SK-N-SH (cell line): ENCODE data around the gene APBB2. TPM values are rescaled to one million over a fixed set of nuclear protein-coding genes. Genes with fewer than 3 reads are reported as not detected.
"Not testable (repeated sequence)": the region's sequence is repeated elsewhere in the genome, so short reads cannot be mapped to it uniquely, and the experiment has no call there.

Source experiments
- CTCF ChIA-PET: fragments of 300-600, 350-600 bp; formaldehyde crosslinking; extraction: SDS; loops from one replicate; lab custom pipeline; 2021; lab: Yijun Ruan, JAX
- POLR2A ChIA-PET: fragments of 350-600 bp; sonication (Branson Sonifier 250); formaldehyde crosslinking; extraction: SDS; loops from one replicate; lab custom pipeline; 2020; ENCODE audit warnings: antibody characterized with exemption, inconsistent platforms; lab: Yijun Ruan, JAX
- DNase-seq: peaks from one replicate; pipeline ENCODE4 v3.0.0; 2012
- H2AFZ ChIP-seq: fragments of 200-600 bp; sonication (generic); 2 replicates; pipeline ENCODE4 v1.8.1; 2016; ENCODE audit warnings: antibody characterized with exemption, mild to moderate bottlenecking, low read depth
- H3F3A ChIP-seq: fragments of 200-600 bp; sonication (generic); replicated peaks from 2 replicates; pipeline ENCODE3; 2016; ENCODE audit warnings: antibody characterized with exemption, mild to moderate bottlenecking; ENCODE audit not compliant: insufficient read depth
- H3K27ac ChIP-seq, 2 experiments: fragments of 200-500 bp in 1 of 2; fragments of 200-600 bp in 1 of 2; sonication (Bioruptor generic) in 1 of 2; sonication (generic), shearing (Covaris generic) in 1 of 2; 2 replicates each; pipeline versions ENCODE4 v1.5.1 to v1.6.1; 2014 to 2016; ENCODE audit warnings: low read depth in 2 of 2, inconsistent platforms in 1 of 2, low read length in 1 of 2, mild to moderate bottlenecking in 1 of 2, mixed read lengths in 1 of 2
- H3K27me3 ChIP-seq: fragments of 200-600 bp; sonication (generic), shearing (Covaris generic); 2 replicates; pipeline ENCODE4 v1.6.1; 2016; ENCODE audit warnings: mixed run types; ENCODE audit not compliant: insufficient read depth
- H3K36me3 ChIP-seq, 2 experiments: fragments of 200-500 bp in 1 of 2; fragments of 200-600 bp in 1 of 2; sonication (Bioruptor generic) in 1 of 2; sonication (generic) in 1 of 2; replicated peaks in 1 of 2; 2 replicates each; pipeline versions ENCODE3 to v1.5.1; 2014 to 2016; ENCODE audit warnings: low read length in 1 of 2, mild to moderate bottlenecking in 1 of 2; ENCODE audit not compliant: insufficient read depth in 2 of 2, control insufficient read depth in 1 of 2
- H3K4me1 ChIP-seq, 2 experiments: fragments of 200-500 bp in 1 of 2; fragments of 200-600 bp in 1 of 2; sonication (Bioruptor generic) in 1 of 2; sonication (generic), shearing (Covaris generic) in 1 of 2; 2 replicates each; pipeline versions ENCODE4 v1.5.1 to v1.6.1; 2014 to 2016; ENCODE audit warnings: low read depth in 1 of 2, low read length in 1 of 2, mixed run types in 1 of 2; ENCODE audit not compliant: insufficient read depth in 2 of 2, control insufficient read depth in 1 of 2
- H3K4me2 ChIP-seq: fragments of 200-600 bp; sonication (generic), shearing (Covaris generic); 2 replicates; pipeline ENCODE4 v1.6.1; 2017; ENCODE audit warnings: mixed run types
- H3K4me3 ChIP-seq, 2 experiments: fragments of 200-500 bp in 1 of 2; fragments of 200-600 bp in 1 of 2; sonication (Bioruptor generic) in 1 of 2; sonication (generic), shearing (Covaris generic) in 1 of 2; 2 replicates each; pipeline versions ENCODE4 v1.5.1 to v1.8.1; 2014 to 2016; ENCODE audit warnings: low read depth in 2 of 2, inconsistent platforms in 1 of 2, low read length in 1 of 2, mild to moderate bottlenecking in 1 of 2, mixed read lengths in 1 of 2, moderate library complexity in 1 of 2
- H3K79me2 ChIP-seq: fragments of 200-600 bp; sonication (generic); 2 replicates; pipeline ENCODE4 v1.8.1; 2017; ENCODE audit warnings: mild to moderate bottlenecking; ENCODE audit not compliant: insufficient read depth
- H3K9ac ChIP-seq: fragments of 200-600 bp; sonication (generic); 2 replicates; pipeline ENCODE4 v1.6.1; 2017; ENCODE audit warnings: mixed run types
- H3K9me2 ChIP-seq: fragments of 200-600 bp; sonication (generic); 2 replicates; pipeline ENCODE4 v1.6.1; 2017; ENCODE audit warnings: mixed run types
- H3K9me3 ChIP-seq: fragments of 200-600 bp; sonication (generic); 2 replicates; pipeline ENCODE4 v1.6.1; 2017; ENCODE audit warnings: mixed run types, mild to moderate bottlenecking, moderate library complexity
- H4K20me1 ChIP-seq: fragments of 200-600 bp; sonication (generic); 2 replicates; pipeline ENCODE4 v1.6.1; 2017; ENCODE audit warnings: mild to moderate bottlenecking, mixed run types; ENCODE audit not compliant: insufficient read depth
- CHD2 ChIP-seq: fragments of 150-350 bp; IDR thresholded peaks from 2 replicates; pipeline ENCODE4 v1.6.1; 2018; ENCODE audit warnings: low read length; ENCODE audit not compliant: partially characterized antibody
- NFIC ChIP-seq: IDR thresholded peaks from 2 replicates; pipeline ENCODE4 v1.4.0; 2012; ENCODE audit warnings: borderline replicate concordance
- POLR2AphosphoS5 ChIP-seq: IDR thresholded peaks from 2 replicates; pipeline ENCODE4 v1.6.1; 2012; ENCODE audit warnings: low read depth, low read length
- RFX5 ChIP-seq: IDR thresholded peaks from 2 replicates; pipeline ENCODE4 v1.6.1; 2012; ENCODE audit warnings: mild to moderate bottlenecking, improper control_type of control experiment, low read length
- YY1 ChIP-seq: IDR thresholded peaks from 2 replicates; pipeline ENCODE4 v1.4.0; 2012; ENCODE audit warnings: low read depth, mild to moderate bottlenecking
- WGBS: methylation state at CpG from one replicate; pipeline ENCODE4 v1.1.6; 2017; ENCODE audit warnings: low lambda C conversion rate; 5-methylcytosine and 5-hydroxymethylcytosine counted together
- polyA plus RNA-seq, 3 experiments: library from polyadenylated mRNA; depleted of rRNA; stranded (reverse); fragments of >200 nt; gene quantifications; 2 replicates each; pipeline ENCODE4 v1.2.3, GENCODE V29; 2012
- TF ChIP-seq, protein P1 (sequence below): IDR thresholded peaks from 2 replicates; pipeline ENCODE4; 2012
- TF ChIP-seq, protein P2 (sequence below): fragments of 150-350 bp; IDR thresholded peaks from 2 replicates; pipeline ENCODE4 v1.6.1; 2017; ENCODE audit warnings: antibody characterized with exemption, low read length, low read depth, borderline replicate concordance

APBB2 gene
- polyA plus RNA-seq, 1 of the 3 experiments (the other 2 are of a cell fraction), result 49.8 TPM

DNA sequence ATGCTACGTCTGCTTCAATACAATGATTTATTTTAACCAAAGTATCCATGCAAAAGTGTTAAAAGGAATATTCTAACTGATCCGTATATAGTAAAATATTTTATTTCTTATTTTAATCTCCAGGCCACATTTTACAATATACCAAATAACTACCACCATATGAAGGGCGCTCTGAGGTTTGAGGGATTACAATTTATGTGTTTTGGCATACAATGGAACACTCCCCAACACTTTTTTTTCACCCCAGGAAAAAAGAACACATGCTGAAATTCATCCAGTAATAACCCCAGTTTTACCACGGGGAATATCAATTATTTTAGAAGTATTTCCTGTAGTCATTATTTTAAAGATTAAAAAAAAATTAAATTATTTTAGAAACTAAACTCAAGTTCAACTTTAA lies 65.4 kb downstream of the APBB2 start (continued):
- TF ChIP-seq, protein P1, sequence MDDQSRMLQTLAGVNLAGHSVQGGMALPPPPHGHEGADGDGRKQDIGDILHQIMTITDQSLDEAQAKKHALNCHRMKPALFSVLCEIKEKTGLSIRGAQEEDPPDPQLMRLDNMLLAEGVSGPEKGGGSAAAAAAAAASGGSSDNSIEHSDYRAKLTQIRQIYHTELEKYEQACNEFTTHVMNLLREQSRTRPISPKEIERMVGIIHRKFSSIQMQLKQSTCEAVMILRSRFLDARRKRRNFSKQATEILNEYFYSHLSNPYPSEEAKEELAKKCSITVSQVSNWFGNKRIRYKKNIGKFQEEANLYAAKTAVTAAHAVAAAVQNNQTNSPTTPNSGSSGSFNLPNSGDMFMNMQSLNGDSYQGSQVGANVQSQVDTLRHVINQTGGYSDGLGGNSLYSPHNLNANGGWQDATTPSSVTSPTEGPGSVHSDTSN, result no peak
- TF ChIP-seq POLR2AphosphoS5, result no peak

DNA sequence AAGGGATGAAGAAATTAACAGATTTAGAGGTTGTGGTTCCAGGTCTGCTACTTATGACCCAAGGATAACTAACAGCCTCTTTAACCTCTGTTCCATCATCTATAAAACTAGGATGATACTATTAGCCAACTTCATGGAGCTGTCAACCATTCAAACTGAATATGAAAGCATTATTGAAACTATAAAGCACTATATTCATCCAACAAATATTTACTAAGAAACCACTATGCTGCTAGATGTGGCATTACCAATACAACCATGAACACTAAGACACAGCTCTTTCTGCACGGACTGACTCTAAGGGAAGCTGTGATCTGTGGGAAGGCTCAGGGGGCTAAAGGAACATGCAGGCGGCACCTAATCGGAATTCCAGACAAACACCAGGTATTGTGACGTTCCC lies 66.0 kb downstream of the APBB2 start:
- H3K4me3 ChIP-seq, result no peak overlapping the region
- peaks cover 29% of the 10 kb centered on the region for H3F3A ChIP-seq
- H4K20me1 ChIP-seq, result no peaks in the 10 kb centered on the region
- CTCF ChIA-PET, result interaction anchor here (1.6 kb wide), 1 partner anchor 15 kb away, joined by 4 read pairs; no protein-coding TSS in a partner anchor
- peaks cover 8 to 33% of the 10 kb centered on the region in 2 experiments for H3K4me1 ChIP-seq
- no peak overlapping the region for H3K9ac ChIP-seq
- 0 out of 2 replicates have a peak overlapping the region, but pooled peaks have one; percentile 10 for H3K4me2 ChIP-seq
- TF ChIP-seq RFX5 (no peak), NFIC (no peak), YY1 (no peak), CHD2 (no peak)
- TF ChIP-seq, protein P2, sequence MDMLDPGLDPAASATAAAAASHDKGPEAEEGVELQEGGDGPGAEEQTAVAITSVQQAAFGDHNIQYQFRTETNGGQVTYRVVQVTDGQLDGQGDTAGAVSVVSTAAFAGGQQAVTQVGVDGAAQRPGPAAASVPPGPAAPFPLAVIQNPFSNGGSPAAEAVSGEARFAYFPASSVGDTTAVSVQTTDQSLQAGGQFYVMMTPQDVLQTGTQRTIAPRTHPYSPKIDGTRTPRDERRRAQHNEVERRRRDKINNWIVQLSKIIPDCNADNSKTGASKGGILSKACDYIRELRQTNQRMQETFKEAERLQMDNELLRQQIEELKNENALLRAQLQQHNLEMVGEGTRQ, result no peak
- TF ChIP-seq, all 33 proteins: peak for 0
- H3K9me2 ChIP-seq, result no peaks in the 10 kb centered on the region
- H3K27ac ChIP-seq, result 0 out of 4 replicates have a peak overlapping the region, but pooled peaks of 1 of the 2 experiments have one; percentile 0
- POLR2A ChIA-PET, result no interaction called here
- H3K9me3 ChIP-seq, result no peaks in the 10 kb centered on the region
- H2AFZ ChIP-seq, result no peak overlapping the region
- peaks cover 95% of the 10 kb centered on the region for H3K79me2 ChIP-seq
- peaks cover 0 to 13% of the 10 kb centered on the region in 2 experiments for H3K36me3 ChIP-seq
- no peaks in the 10 kb centered on the region for H3K27me3 ChIP-seq
- DNase-seq, result no peak
- WGBS, result 97% methylated on average over 4 of the region's 4 CpGs

DNA sequence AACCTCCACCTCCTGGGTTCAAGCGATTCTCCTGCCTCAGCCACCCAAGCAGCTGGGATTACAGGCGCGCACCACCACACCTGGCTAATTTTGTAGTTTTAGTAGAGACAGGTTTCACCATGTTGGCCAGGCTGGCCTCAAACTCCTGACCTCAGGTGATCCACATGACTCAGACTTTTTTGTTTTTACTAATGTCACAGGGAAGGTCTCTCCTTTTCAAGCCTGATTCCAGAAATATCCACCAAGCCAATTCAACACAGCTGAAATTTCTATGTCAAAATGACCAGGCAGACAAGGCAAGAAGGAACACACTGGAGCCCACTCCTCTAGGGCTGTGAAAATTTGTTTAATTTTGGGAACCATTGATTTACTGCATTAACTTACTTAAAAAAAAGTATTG lies 66.8 kb downstream of the APBB2 start:
- H3K27me3 ChIP-seq, H2AFZ ChIP-seq, H4K20me1 ChIP-seq, H3K9me3 ChIP-seq, DNase-seq, H3K9ac ChIP-seq, H3K4me2 ChIP-seq, H3K4me3 ChIP-seq, H3K9me2 ChIP-seq, POLR2A ChIA-PET: not testable (repeated sequence)
- 89% methylated on average over 3 of the region's 3 CpGs for WGBS
- Histone ChIP-seq H3F3A (peaks cover 36% of the 10 kb centered on the region), H3K27ac (0 out of 4 replicates have a peak overlapping the region, but pooled peaks of 1 of the 2 experiments have one; percentile 97), H3K36me3 (peaks cover 0 to 13% of the 10 kb centered on the region in 2 experiments), H3K4me1 (peaks cover 11 to 39% of the 10 kb centered on the region in 2 experiments), H3K79me2 (peaks cover 94% of the 10 kb centered on the region)
- CTCF ChIA-PET, result interaction anchor here (0.8 kb wide), 1 partner anchor 222 kb away, joined by 3 read pairs; no protein-coding TSS in a partner anchor
